H54 (cell line): ENCODE data around the gene ROCK1.
"Not testable (repeated sequence)": the region's sequence is repeated elsewhere in the genome, so short reads cannot be mapped to it uniquely, and the experiment has no call there.

ENCODE experiments used
- DNase-seq: peaks from one replicate; pipeline ENCODE4 v3.0.0; 2011; ENCODE audit warnings: low spot score, mixed read lengths; ENCODE audit not compliant: insufficient read length
- FAIRE-seq: peaks from 3 replicates; lab custom pipeline; 2011; peaks lifted over from hg19 to GRCh38; lab: Jason Lieb, UNC
- POLR2A ChIP-seq: IDR thresholded peaks from 2 replicates; pipeline ENCODE4 v1.6.1; 2011; ENCODE audit warnings: low read depth, mild to moderate bottlenecking, low read length

Gene ROCK1

GRCh38 chr18:21054252-21054821 lies 57.3 kb downstream of the ROCK1 start:
- no peak for TF ChIP-seq POLR2A
- no peak for FAIRE-seq
- DNase-seq = no peak

- no peak for TF ChIP-seq POLR2A
- FAIRE-seq (no peak), DNase-seq (peak; percentile 3)
Measured at GRCh38 chr18:21053127-21053526, 58.5 kb downstream of the ROCK1 start.

GRCh38 chr18:21052385-21052784 lies 59.2 kb downstream of the ROCK1 start:
- TF ChIP-seq POLR2A = no peak
- DNase-seq = no peak
- FAIRE-seq = no peak

GRCh38 chr18:21051620-21052019 lies 60.0 kb downstream of the ROCK1 start:
- TF ChIP-seq POLR2A = no peak
- DNase-seq (no peak), FAIRE-seq (no peak)

GRCh38 chr18:21049306-21049705 lies 62.3 kb downstream of the ROCK1 start:
- DNase-seq = no peak

GRCh38 chr18:21047126-21047525 lies 64.5 kb downstream of the ROCK1 start:
- no peak for FAIRE-seq

More at GRCh38 chr18:21049306-21049705, 62.3 kb downstream of the ROCK1 start:
- FAIRE-seq = no peak
- TF ChIP-seq POLR2A = no peak

GRCh38 chr18:21040466-21040865 lies 71.1 kb downstream of the ROCK1 start:
- no peak for DNase-seq
- FAIRE-seq = no peak
- no peak for TF ChIP-seq POLR2A

More at GRCh38 chr18:21047126-21047525, 64.5 kb downstream of the ROCK1 start:
- no peak for DNase-seq
- TF ChIP-seq POLR2A = no peak

- no peak for DNase-seq
- no peak for TF ChIP-seq POLR2A
- FAIRE-seq = no peak
Measured at GRCh38 chr18:21038201-21038600, 73.4 kb downstream of the ROCK1 start.

- FAIRE-seq (no peak), DNase-seq (no peak)
- no peak for TF ChIP-seq POLR2A
Measured at GRCh38 chr18:21031845-21032244, 79.8 kb downstream of the ROCK1 start.

- not testable (repeated sequence) for FAIRE-seq
Measured at GRCh38 chr18:21018257-21018656, 93.4 kb downstream of the ROCK1 start.

GRCh38 chr18:21012308-21012707 lies 99.3 kb downstream of the ROCK1 start:
- no peak for DNase-seq
- FAIRE-seq = no peak
- TF ChIP-seq POLR2A = no peak

More at GRCh38 chr18:21018257-21018656, 93.4 kb downstream of the ROCK1 start:
- not testable (repeated sequence) for DNase-seq

- TF ChIP-seq POLR2A = no peak
- FAIRE-seq (no peak), DNase-seq (peak; percentile 1)
Measured at GRCh38 chr18:21004726-21005125, 106.9 kb downstream of the ROCK1 start.

- no peak for DNase-seq
- TF ChIP-seq POLR2A = no peak
- no peak for FAIRE-seq
Measured at GRCh38 chr18:21000667-21001066, 110.9 kb downstream of the ROCK1 start.

GRCh38 chr18:20997371-20997770 lies 114.2 kb downstream of the ROCK1 start:
- TF ChIP-seq POLR2A = no peak
- DNase-seq = no peak
- no peak for FAIRE-seq

GRCh38 chr18:20996418-20996817 lies 115.2 kb downstream of the ROCK1 start:
- no peak for TF ChIP-seq POLR2A
- no peak for FAIRE-seq
- no peak for DNase-seq
